ENCODE measurements around the gene CNTNAP5. TPM values are rescaled to one million over a fixed set of nuclear protein-coding genes. Genes with fewer than 3 reads are reported as not detected.

The CNTNAP5 gene
- polyA plus RNA-seq, 1 experiment: not detected

- no peak for TF ChIP-seq CTCF (IDR thresholded peaks at IDR 0.05; ENCODE audit: insufficient read depth, low read depth, low read length)
- ChIA-PET POLR2A (no interaction called here), CTCF (no interaction called here)
- no peak for DNase-seq (ENCODE audit: low read depth)
- H3K27me3 ChIP-seq (ENCODE audit: control insufficient read depth, insufficient read depth, low read length): no peaks in the 10 kb centered on the region
- H3K4me3 ChIP-seq (ENCODE audit: low read depth, low read length): no peak overlapping the region
- no peaks in the 10 kb centered on the region for H3K36me3 ChIP-seq (ENCODE audit: control insufficient read depth, insufficient read depth, low read length)
Observed at GRCh38 chr2:124138076-124138475, 113.0 kb downstream of the CNTNAP5 start.

DNA sequence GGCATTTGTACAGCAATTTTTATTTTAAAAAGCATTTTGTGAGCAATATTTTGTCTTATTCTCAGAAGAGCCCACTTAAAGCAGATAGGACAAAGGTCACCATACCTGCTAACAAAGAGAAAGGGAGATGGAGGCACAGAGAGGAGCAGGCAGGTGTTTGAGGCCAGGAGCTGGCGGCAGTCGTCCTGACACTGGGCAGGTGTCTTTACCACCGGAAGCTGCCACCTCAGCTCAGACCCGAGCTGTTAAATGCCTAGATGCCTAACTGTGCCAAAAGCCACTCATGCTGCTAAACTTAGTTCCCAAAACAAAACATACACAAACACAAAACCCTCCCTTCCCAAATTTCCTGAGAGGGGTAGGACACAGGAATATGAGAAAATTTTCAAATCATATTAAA is 120.9 kb downstream of the CNTNAP5 start:
- ChIA-PET CTCF (no interaction called here), POLR2A (no interaction called here)
- DNase-seq (ENCODE audit: low read depth): no peak
- Histone ChIP-seq H3K27me3 (ENCODE audit: control insufficient read depth, insufficient read depth, low read length) (no peaks in the 10 kb centered on the region), H3K36me3 (ENCODE audit: control insufficient read depth, insufficient read depth, low read length) (no peaks in the 10 kb centered on the region), H3K4me3 (ENCODE audit: low read depth, low read length) (no peak overlapping the region)
- no peak for TF ChIP-seq CTCF (IDR thresholded peaks at IDR 0.05; ENCODE audit: insufficient read depth, low read depth, low read length)

- no peak for DNase-seq (ENCODE audit: low read depth)
- TF ChIP-seq CTCF (IDR thresholded peaks at IDR 0.05; ENCODE audit: insufficient read depth, low read depth, low read length): no peak
- Histone ChIP-seq H3K36me3 (ENCODE audit: control insufficient read depth, insufficient read depth, low read length) (no peaks in the 10 kb centered on the region), H3K4me3 (ENCODE audit: low read depth, low read length) (no peak overlapping the region), H3K27me3 (ENCODE audit: control insufficient read depth, insufficient read depth, low read length) (no peaks in the 10 kb centered on the region)
- ChIA-PET POLR2A (no interaction called here), CTCF (no interaction called here)
Observed at GRCh38 chr2:124147552-124147951, 122.5 kb downstream of the CNTNAP5 start.

- CTCF ChIA-PET: no interaction called here
Observed at GRCh38 chr2:124149571-124149970, 124.5 kb downstream of the CNTNAP5 start.

GRCh38 chr2:124151691-124152090 is 126.6 kb downstream of the CNTNAP5 start:
- ChIA-PET POLR2A (no interaction called here), CTCF (no interaction called here)
- Histone ChIP-seq H3K36me3 (ENCODE audit: control insufficient read depth, insufficient read depth, low read length) (no peaks in the 10 kb centered on the region), H3K27me3 (ENCODE audit: control insufficient read depth, insufficient read depth, low read length) (no peaks in the 10 kb centered on the region), H3K4me3 (ENCODE audit: low read depth, low read length) (no peak overlapping the region)
- no peak for DNase-seq (ENCODE audit: low read depth)
- TF ChIP-seq CTCF (IDR thresholded peaks at IDR 0.05; ENCODE audit: insufficient read depth, low read depth, low read length): no peak

More at GRCh38 chr2:124149571-124149970, 124.5 kb downstream of the CNTNAP5 start:
- DNase-seq (ENCODE audit: low read depth): no peak
- TF ChIP-seq CTCF (IDR thresholded peaks at IDR 0.05; ENCODE audit: insufficient read depth, low read depth, low read length): no peak
- POLR2A ChIA-PET: no interaction called here
- H3K27me3 ChIP-seq (ENCODE audit: control insufficient read depth, insufficient read depth, low read length): no peaks in the 10 kb centered on the region
- no peak overlapping the region for H3K4me3 ChIP-seq (ENCODE audit: low read depth, low read length)
- H3K36me3 ChIP-seq (ENCODE audit: control insufficient read depth, insufficient read depth, low read length): no peaks in the 10 kb centered on the region

Data from BJ (cell line).